SHP77 (cell line): Measurements from ENCODE around the gene AP1S1.

Experiments used
- DNase-seq, 2 experiments: peaks; one replicate each; lab custom pipeline; 2025; lab: John Stamatoyannopoulos, UW

The AP1S1 gene

DNA sequence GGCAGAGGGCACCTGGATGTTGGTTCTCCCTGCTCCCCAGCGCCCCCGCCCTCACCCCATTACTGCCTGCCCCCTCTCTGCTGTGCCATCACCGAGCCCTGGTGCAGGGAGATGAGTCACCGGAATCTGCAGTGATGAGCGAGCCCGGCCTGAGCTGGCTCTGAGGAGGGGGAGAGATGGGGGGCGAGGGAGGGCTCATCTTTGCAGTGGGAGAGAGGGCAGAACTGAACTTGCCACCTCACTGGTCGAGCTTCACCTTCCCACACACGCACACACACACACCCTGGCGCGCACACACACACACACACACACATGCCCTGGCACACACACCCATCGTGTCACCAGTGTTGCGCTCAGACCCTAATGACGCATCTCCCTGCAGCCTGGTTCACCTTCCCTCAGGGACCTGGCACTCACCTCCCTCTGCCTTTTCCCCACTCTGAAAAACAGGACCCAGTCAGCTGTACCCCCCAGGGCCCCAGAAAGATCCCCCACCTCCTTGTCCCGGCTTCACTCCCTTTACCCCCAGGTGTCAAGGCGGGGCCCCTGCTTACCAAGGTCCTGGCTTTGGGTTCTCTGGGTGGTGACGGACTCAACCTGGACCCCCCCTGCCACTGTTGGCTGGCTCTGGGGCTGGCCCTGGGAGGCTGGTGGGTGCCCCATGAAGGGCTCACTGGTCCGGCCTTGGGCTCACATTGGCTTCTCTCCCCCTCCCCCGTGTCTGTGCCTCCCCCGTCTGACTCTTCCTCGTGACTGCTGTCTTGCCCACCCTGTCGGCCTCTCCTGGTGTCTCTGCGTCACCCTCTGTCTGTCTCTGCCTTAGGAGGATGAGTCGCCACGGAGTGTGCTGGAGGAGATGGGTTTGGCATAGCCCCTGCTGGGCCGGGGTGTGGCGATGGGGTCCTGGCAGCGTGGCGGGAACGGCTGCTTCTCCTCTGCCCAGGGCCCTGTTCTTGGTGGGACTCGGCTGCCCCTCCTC lies 5.7 kb downstream of the AP1S1 start:
- no peak for DNase-seq

DNA sequence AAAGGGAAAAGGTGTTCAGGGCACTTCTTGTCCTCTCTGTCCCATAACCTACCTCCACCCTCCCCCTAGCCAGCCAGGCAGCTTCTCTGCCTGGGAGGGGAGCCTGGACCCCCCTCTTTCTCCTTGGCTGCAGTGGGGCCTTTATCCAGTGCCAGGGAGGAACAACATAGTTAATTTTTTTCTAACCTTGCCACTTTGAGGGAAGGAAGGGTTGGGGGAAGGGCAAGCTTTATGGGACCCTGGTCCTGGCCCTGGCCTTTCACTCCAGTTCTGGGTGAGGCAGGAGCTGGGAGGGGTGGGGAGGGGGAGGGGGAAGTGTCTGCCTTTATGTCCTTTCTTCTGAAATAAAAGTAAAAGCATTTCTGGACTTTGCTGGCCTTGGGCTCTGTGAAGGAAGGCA lies 6.6 kb downstream of the AP1S1 start:
- no peak for DNase-seq

DNA sequence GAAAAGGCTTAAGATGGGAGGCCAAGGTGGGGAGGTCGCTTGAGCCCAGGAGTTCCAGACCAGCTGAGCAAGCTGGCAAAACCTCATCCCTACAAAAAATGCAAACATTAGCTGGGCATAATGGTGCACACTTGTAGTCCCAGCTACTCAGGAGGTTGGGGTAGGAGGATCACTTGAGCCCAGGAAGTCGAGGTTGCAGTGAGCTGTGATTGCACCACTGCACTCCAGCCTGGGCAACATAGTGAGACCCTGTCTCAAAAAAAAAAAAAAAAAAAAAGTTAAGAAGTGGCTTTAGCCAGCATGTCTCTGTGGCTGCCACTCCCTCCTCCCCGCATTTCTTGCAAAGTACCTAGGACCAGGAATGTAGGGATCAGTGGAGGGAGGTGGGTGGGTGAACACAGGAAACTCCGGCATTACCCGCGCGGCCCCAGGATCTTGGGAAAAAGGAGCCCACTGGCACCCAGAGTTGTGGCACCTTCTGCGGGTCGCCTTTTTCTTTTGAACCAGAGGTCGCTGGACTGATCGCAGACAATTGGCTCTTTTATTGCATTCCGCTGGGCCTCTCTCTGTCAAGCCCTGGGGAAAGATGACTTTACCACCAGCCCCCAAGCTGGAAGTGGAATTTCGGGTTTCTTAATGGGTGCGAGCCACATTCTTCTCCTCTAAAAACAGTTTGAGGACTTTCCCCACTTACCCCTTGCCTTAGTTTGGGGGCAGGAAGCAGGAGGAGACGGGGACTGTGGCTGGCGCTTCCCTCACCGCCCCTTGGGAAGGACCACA lies 7.6 kb downstream of the AP1S1 start:
- no peak for DNase-seq

DNA sequence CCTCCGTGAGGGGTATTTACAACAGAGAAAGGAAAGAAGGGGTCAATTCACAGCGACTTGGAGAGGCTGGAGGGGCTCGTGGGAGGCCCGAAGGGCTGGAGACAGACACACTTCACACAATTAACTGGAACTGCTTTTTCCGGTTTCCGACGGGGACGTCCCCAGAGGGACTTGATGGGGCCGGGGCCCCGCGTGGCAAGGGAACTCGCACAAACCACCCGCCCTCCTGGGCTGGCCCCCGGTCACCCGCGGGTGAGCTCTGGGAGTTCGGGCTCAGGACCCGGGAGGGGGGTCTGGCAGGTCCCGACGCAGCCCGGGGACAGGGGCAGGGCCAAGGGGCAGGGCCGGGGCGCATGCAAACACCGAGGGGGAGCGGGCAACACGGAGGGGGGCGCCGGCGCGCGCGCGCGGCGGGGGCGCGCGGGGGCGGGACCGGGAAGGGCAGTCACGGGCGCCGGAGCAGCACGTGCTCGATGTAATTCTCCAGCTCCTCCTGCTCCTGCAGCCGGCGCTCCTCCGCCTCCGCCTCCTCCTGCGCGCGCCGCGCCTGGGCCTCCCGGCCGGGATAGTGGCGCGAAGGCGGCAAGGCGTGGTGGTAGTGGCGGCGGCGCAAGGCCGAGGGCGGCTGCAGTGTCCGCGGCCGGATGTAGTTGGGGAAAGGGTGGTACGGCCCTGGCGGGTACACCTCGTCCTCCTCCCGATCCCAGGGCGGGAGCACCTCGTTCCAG lies 8.4 kb downstream of the AP1S1 start:
- DNase-seq = peak in 1 of 2 experiments; percentile 67

DNA sequence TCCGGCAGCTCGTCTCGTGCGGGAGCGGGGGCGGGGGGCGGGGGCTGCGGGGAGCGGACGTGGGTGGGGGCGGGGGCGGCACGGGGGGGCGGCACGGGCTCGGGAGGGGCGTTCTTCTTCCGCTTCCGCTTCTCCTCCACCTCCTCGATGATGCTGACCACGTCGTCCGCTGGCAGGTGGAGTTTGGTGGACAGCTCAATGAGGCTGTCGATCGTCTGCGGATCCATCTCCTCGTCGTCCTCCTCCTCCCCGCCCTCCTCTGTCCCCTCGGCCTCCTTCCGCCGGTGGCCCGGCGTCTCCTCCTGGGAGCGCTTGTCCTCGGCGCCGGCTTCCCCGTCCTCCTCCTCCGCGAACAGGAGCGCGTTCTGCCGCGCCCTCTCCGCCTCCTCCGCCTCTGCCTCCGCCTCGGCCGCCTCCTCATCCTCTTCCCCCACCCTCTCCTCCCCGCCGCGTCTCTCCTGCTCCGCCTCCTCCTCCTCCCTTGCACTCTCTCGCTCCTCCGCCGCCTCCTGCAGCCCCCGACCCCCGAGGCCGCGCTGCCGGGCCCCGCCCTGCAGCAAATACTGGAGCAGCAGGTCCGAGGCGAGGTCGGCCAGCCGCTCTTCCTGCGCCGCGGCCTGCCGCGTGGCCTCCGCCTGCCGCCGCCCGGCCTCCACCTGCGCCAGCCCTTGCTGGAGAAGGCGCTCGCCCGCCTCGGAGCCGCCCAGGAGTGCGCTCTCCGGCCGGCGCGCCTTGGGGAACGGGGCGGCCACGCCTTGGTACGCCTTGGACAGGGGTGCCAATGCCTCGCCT lies 9.2 kb downstream of the AP1S1 start:
- peak; percentile 59 to 67 for DNase-seq

DNA sequence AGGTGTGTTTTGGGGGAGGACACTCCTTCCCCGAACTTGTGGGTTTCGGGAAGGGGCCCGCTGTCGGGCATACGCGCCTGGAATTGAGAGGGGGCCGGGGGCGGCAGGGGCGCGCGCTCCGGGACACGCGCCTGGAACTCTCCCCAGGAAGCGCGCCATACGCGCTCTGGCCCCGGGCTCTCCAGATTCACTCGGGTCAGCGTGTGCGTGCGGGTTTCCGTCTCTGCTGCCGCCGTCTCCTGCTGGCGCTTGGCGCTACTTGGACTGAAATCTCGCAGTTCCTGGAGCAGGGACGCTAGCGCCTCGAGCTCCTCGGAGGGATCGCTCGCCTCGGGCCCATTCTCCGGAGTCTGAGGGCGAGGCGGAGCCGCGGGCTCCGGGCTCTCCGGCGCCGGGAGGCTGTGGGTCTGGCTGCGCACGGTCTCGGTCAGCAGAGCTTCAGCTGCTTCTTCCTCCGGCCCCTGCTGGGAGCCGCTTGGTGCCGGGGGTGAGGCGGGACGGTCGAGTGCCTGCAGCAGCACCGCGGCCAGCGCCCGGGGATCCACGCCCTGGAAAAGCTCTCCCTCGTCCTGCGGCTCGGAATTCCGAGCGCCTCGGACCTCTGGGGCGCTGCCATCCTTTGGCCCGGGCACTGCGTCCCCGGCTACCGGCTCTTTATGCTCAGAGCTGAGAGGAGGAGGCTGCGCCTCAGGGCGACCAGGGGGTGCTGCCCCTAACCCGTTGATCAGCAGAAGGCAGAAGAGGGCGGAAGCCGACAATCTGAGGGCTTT lies 10.0 kb downstream of the AP1S1 start:
- no peak for DNase-seq

DNA sequence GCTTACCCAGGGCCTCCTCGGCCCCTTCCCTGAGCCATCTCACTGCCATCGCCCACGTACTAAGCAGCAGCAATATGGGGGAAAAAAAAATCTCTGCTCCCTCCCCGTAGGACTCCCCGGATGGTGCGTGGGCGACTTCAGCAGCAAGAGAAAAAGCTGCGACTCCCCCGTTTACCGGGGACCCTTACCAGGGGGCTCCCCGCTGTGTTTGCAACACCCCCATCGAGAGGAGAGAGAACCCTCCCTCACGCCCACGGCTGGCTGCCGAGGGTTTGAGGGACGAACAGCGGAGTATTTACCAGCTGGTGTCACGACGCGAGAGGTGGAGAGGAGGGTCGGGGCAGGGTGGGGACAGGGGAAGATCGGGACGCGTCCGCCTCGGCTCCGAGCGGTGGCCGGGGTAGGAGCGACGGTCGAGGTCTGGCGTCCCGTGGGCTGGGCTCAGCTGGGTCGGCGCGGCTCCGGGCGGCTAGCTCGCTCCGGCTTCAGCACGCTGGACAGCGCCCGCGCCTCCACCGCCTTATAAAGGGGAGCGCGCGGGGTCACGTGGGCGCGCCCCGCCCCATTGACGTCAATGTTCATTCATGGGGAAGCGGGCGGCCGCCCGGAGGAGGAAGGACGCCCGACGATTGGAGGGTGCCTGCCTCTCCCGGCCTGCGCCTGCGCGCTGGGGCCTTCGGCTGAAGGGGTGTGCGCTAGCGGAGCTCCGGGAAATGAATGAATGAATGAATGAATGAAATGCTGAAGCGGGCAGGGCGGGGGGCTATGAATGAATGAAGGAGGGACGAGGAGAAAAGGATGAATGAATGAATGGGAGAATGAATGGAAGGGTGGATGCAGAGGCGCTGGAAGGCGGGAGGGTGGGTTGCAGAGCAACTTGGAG lies 11.0 kb downstream of the AP1S1 start, which contains the start of gene VGF:
VGF (minus strand) TSS at position 495 of the 883 bp plus-strand sequence. CDS start 726 bp downstream, outside the sequence.
- DNase-seq = peak; percentile 93

DNA sequence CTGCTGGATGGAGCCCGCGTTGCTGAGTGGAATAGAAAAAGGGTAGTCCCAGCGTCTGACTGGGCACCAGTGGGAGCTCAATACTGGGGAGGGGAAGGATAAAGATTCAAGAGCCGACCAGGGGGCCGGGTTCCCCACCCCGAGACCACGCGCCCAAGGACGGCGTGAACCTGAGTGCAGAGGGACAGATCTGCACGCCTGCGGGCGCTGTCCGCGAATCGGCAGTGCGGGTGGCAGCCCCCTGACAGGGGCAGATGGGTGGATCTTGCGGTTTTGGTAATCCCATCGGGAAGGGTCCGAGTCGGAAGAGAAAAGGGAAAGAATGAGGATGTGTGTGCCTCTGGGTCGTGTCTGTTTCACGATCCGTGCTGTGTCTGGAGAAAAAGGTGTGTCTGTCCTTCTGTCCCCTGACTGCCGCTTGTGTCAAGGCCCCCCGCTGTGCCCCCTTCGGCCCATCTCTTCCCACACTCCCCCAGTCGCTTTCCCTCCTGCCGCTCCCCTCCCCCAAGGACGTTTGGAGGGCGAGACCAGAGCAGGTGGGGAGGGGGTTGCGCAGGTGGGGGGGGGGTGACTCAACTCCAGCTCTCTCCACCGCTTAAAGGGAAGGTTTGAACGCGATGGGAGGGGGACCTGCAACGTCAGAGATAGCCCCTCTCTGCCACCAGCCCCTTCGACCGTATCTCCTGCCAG lies 11.8 kb downstream of the AP1S1 start:
- no peak for DNase-seq

DNA sequence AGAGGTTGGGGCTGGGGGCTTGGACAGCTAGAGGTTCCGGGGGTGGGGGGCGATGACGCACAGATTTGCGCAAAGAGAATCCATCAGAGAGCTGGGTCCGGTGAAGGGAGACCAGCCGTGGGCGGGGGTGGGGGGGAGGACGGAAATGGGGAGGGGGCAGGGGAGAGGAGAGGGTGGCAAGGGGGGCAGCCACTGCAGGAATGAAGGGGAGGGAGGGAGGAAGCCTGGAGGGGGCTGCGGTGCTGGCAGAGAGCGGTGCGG lies 12.3 kb downstream of the AP1S1 start:
- no peak for DNase-seq

DNA sequence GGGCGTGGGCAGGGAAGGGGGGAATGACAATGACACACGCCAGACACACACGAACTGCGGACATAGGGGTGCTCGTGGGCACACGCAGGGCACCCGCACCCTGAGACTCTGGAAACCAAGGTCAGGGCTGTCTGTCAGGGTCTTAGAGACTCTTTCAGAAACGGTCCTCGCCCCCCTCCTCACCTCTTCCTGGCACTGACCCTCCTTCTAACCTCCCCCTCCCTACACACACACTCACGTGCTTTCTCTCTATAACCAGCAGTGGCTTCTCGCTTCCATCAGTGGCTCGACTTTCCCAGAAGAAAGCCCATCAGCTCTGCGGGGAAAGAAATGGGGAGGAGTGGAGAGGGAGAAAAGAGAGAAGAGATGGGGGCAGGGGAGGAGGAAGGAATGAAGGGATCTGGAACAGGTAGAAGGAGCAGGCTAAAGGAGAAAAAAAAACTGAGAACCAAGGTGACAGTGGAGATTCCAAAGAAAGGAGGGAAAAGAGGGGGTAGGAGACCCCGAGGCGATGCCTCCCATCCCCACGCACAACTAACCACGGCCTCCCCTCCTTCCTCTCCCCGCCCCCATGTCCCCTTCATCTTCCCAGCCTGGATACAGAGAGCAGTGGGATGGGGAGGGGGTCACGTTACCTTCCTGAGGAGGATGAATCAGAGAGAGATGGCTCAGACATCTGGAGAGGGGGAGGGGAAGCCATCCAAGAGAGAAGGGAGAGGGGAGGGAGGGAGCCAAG lies 12.8 kb downstream of the AP1S1 start:
- peak; percentile 34 to 53 for DNase-seq

DNA sequence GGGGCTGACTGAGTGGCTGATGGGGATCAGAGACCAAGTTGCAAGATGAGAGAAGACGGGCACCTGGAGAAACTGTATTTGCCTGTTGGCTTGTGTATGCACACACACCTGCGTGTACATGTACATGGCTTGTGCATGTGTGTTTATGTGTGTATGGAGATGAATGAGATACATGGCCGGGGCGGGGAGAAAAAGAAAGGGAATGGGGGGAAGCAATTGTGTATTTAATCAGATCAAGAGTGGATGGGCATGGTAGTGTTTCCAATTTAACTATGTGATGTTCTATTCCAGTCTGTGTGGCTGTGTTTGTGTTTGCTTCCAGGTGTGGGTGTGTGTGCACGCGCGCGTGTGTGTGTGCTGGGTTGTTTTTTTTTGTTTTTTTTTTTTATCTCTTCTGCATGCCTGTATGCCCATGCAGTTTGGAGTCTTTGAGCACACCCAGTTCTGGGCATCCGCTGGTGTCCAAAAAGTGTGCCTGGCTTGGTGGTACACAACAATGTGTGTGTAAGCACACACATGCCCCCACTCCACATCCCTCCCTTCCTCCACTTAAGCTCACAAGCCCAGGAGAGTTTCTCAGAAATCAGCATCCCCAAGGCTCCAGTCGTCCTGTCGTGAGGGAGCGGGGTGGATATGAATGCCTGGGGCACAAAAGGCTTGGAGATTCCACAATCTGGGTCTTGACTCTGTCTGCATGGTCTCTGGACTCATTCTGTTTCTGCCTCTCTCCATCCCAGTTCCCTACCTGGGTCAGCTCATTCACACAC lies 13.6 kb downstream of the AP1S1 start:
- DNase-seq = no peak

DNA sequence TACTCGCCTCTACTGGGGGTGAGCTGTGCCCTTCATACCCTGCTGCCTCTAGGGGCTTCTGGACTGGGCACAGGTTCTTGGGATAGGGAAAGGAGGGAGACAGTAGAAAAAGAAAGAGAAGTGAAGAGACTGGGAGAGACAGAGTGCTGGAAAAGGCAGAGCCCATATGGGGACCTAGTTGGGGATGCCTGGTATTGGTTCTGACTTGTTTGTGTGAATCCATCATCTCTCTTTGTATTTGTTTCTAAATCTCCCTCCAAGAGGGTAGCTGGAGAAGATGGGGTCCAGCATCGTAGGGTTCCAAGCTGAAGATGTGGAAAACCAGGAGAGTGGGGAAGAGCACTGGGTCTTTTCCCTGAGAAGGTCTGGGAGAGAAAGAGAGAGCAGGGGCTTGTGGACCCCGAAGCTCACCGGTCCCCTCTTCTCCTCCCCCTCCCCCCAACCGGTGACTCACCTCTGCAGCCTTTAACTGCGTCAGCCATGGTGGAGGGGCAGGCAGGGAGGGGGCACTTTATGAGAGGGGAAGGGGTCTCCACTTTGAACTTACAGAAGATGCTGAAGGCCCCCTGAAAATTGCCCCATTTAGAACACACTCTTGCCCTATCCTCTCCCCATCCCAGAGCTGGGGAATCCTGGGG lies 14.3 kb downstream of the AP1S1 start:
- no peak for DNase-seq

DNA sequence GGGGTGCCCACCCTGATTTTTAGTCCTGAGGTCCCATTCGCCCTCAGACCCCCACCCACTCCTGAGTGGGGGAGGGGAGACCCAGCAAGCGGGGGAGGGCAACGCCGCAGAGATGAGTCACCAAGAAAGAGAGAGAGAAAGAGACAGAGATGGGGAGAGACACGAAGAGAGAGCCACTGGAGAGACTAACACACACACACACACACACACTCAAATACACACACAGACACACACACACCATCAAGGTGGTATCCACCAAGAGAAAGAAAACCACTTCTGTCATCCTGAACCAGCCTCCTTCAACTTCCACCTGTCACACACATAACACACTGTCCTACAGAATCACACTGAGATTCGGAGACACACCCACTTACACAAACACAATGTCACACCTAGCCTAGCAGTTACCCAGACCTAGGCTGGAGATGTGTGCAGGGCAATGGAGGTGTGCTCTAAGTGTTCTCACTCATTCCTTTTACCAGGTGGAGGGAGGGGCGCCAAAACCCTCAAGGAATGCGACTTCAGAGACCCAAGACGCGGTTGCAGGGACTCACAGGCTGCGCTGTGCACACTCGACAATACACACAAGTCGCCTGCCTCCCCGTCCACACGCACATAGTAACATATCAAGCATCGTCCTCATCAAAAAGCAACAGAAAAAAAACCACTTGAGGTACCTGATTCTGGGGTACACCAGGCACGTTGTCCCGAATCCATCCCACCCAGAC lies 15.0 kb downstream of the AP1S1 start:
- no peak for DNase-seq

DNA sequence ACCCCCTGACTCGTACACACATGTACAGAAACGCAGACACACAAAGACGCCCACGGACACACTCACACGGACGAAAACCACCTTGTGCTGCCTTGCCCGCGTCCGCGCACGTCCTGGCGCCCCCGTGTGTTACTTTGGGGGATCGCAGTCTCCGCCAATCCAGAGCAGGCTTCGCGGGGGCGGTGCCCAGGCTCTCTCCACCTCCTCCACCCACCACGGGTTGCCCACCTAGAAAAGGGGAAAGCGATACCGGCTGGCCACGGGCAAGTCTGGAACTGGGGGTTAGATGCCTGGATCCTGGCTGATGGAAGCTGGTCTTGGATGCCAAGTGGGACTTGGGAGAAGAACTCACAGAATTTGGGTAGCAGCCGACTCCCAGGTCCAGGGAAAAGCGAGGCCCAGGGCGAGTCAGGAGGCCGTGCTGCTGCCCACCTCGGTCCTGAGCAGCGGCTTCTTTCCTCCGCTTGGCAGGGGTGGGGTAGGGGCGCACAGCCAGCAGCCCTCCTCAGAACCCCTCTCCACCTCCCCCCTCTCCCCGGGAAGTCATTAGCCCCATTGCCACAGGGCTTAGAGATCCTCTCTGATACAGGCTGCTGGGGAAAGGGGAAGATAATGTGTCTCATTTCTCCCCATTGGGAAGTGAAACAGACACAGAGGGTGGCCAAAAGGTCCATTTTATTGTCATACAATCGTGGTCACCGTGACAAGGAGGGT lies 15.7 kb downstream of the AP1S1 start:
- peak; percentile 26 to 52 for DNase-seq

DNA sequence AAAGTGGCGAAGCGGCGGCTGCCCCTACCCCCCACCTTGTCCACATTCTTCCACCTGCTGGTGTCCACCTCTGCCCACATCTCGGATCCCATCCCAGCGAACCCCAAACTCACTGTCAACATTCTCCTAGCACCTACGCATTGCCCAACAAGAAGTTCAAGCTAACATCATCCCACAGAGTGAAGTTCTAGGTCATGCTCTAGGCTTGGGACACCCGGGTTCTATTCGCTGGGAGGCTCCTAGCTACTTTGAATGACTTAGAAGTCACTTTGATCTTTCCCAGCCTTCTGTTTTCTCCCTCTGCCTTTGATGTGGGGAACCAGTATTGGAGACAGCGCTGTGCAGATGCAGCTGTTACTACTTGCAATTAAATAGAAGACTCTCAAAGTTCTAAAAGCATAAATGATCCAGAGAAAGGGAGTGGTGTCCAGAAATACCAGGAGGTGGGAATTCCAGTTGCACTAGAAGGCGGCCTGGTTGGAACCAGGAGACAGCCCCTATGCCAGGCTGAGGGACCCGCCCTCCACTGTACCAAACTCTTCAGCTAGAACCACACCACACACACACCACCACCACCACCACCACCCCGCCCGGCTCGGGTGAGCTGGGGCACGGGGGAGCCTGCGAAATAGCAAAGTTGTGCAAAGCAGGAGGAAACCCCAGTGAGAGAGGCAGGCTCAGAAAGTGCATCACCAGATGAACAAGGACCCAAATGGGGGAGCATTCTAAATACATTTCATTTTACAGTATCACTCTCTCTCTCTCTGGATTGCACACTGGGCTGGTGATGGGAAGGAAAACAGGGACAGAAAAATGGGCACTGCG lies 16.6 kb downstream of the AP1S1 start:
- no peak for DNase-seq
